ENCODE data around the gene TFB1M.

The TFB1M gene

DNA sequence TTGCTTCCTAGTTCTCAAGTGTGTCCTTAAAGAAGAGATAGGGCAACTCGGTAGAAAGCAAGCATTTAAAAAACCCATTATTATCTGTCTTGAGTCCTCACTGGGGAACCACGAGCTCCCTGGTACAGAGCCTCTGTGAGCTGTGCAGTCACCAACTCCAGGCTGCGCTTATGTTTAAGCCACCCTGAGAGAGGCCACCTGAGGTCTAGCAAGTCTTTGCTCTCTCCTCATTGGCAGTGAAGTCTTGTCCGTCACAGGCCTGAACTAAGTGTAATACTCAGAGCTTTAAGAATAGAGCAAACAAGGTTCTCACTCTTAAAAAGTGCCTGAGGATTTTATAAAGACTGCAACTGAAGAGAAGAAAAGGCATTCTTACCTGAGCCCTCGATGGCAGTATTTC lies 54.4 kb downstream of the TFB1M start:
- H3K36me3 Mint-ChIP-seq (ENCODE audit: low read depth), result peaks cover 33% of the 10 kb centered on the region
- peaks cover 20% of the 10 kb centered on the region for H3K4me1 Mint-ChIP-seq

DNA sequence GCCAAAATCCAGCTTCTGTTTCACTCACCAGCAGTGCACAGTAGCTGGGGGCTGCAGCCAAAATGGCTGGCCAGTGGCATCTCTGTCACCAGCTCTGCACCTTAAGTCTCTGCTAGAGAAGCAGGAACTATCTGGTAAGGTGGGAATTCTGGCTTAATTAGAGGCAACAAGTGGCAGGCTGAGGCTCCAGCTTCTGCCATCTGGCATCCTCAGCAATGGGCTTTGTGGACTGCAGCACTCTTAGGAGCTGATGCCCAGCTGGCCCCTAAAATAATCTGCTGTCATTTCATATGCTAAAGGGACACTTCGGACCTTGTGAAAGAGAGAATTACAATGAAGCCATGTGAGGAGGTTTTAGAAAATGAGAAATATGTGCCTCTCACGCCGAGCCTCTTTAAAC lies 55.1 kb downstream of the TFB1M start:
- Mint-ChIP-seq H3K9me3 (no peaks in the 10 kb centered on the region), H3K36me3 (ENCODE audit: low read depth) (peaks cover 34% of the 10 kb centered on the region), H3K4me1 (peaks cover 20% of the 10 kb centered on the region), H3K27ac (no peak overlapping the region), H3K4me3 (no peak overlapping the region), H3K27me3 (ENCODE audit: low read depth, poor library complexity) (peaks cover 2% of the 10 kb centered on the region)
- TF ChIP-seq, protein P1, sequence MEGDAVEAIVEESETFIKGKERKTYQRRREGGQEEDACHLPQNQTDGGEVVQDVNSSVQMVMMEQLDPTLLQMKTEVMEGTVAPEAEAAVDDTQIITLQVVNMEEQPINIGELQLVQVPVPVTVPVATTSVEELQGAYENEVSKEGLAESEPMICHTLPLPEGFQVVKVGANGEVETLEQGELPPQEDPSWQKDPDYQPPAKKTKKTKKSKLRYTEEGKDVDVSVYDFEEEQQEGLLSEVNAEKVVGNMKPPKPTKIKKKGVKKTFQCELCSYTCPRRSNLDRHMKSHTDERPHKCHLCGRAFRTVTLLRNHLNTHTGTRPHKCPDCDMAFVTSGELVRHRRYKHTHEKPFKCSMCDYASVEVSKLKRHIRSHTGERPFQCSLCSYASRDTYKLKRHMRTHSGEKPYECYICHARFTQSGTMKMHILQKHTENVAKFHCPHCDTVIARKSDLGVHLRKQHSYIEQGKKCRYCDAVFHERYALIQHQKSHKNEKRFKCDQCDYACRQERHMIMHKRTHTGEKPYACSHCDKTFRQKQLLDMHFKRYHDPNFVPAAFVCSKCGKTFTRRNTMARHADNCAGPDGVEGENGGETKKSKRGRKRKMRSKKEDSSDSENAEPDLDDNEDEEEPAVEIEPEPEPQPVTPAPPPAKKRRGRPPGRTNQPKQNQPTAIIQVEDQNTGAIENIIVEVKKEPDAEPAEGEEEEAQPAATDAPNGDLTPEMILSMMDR (IDR thresholded peaks at IDR 0.05), result no peak
- no peak for DNase-seq

More for the DNA sequence above, 54.4 kb downstream of the TFB1M start:
- DNase-seq, result no peak
- Mint-ChIP-seq H3K27me3 (ENCODE audit: low read depth, poor library complexity) (peaks cover 2% of the 10 kb centered on the region), H3K4me3 (no peak overlapping the region), H3K9me3 (no peaks in the 10 kb centered on the region), H3K27ac (no peak overlapping the region)
- TF ChIP-seq, protein P1 (IDR thresholded peaks at IDR 0.05), result no peak

DNA sequence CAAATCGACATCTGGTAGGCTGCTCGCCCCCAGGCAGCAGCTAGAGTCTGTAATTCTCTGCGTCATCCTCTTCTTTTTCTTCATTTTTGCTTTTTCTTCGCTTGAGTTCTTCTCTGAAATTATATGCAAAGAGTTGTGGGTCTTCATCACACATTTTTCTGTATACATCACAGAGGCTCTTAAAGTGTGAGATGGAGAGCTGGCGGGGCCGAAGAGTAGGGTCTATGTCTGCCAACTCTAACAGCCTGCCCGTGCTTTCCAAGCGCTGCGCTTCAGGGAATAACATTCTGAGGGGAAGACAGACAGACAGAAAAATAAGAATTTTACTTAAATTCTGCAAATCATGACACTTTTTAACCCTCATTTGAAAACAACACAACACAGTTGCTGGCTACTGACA lies 56.5 kb downstream of the TFB1M start:
- peaks cover 41% of the 10 kb centered on the region for H3K36me3 Mint-ChIP-seq (ENCODE audit: low read depth)
- H3K27me3 Mint-ChIP-seq (ENCODE audit: low read depth, poor library complexity), result peaks cover 2% of the 10 kb centered on the region
- TF ChIP-seq, protein P1 (IDR thresholded peaks at IDR 0.05), result no peak
- DNase-seq, result no peak
- no peaks in the 10 kb centered on the region for H3K9me3 Mint-ChIP-seq
- H3K4me1 Mint-ChIP-seq, result peaks cover 26% of the 10 kb centered on the region
- no peak overlapping the region for H3K4me3 Mint-ChIP-seq
- no peak overlapping the region for H3K27ac Mint-ChIP-seq

DNA sequence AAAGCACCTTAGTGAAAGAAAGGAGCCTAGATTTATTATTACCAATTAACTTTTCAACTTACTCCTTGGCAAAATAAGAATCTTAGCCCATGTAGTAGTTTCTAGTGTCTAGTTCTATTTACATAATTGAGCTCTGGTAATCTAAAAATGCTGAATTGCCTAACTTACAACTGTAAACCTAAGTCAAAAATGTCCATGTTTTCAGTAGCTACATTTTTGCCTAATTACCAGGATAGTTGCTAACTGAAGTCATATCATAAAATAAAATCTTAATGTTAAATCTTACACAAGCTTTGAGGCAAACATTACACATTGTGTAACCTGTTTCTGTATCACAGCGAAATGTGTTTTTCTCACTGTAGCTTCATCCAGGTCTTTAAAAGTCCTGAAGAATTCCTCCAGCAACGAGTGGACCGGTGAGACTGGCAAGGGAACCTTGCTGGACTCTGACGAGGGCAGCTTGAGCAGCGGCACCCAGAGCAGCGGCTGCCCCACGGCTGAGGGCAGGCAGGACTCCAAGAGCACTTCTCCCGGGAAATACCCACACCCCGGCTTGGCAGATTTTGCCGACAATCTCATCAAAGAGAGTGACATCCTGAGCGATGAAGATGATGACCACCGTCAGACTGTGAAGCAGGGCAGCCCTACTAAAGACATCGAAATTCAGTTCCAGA lies 58.0 kb downstream of the TFB1M start:
- TF ChIP-seq, protein P1 (IDR thresholded peaks at IDR 0.05), result no peak
- DNase-seq, result no peak
- Mint-ChIP-seq H3K4me3 (no peak overlapping the region), H3K9me3 (no peaks in the 10 kb centered on the region), H3K36me3 (ENCODE audit: low read depth) (peaks cover 42% of the 10 kb centered on the region), H3K27ac (peak overlapping the region; percentile 42), H3K4me1 (peaks cover 11% of the 10 kb centered on the region), H3K27me3 (ENCODE audit: low read depth, poor library complexity) (peaks cover 2% of the 10 kb centered on the region)

- TF ChIP-seq, protein P1 (IDR thresholded peaks at IDR 0.05), result no peak
- H3K27me3 Mint-ChIP-seq (ENCODE audit: low read depth, poor library complexity), result peaks cover 2% of the 10 kb centered on the region
- no peak for DNase-seq
- H3K27ac Mint-ChIP-seq, result no peak overlapping the region
- no peak overlapping the region for H3K4me3 Mint-ChIP-seq
- peaks cover 6% of the 10 kb centered on the region for H3K4me1 Mint-ChIP-seq
- no peaks in the 10 kb centered on the region for H3K9me3 Mint-ChIP-seq
- peaks cover 42% of the 10 kb centered on the region for H3K36me3 Mint-ChIP-seq (ENCODE audit: low read depth)
Observed at GRCh38 chr6:155254139-155254538, 60.1 kb downstream of the TFB1M start.

DNA sequence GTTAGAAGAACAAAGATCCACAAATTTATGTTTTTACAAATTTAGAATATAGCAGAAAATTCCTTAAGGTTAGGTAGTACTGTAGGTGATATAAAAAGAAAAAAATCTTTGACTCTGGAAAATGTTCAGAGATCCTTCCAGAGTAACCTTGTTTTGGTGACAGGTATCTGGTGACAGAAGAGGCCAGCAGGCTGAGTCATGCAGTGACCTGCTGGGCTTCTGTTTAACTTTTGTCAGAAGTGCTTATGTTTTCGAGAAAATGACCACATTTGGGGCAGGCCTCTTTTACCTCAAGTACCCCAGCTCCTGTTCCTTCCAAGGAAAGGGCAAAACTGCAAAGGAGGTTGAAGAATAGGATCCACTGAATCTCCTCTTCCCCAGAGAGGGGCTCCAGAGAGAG lies 60.9 kb downstream of the TFB1M start:
- Mint-ChIP-seq H3K27ac (peak overlapping the region; percentile 97), H3K9me3 (no peaks in the 10 kb centered on the region), H3K4me1 (peaks cover 9% of the 10 kb centered on the region), H3K4me3 (no peak overlapping the region), H3K27me3 (ENCODE audit: low read depth, poor library complexity) (peaks cover 2% of the 10 kb centered on the region), H3K36me3 (ENCODE audit: low read depth) (peaks cover 45% of the 10 kb centered on the region)
- TF ChIP-seq, protein P1 (IDR thresholded peaks at IDR 0.05), result no peak
- no peak for DNase-seq
